MM.1S (cell line): ENCODE measurements around the gene COL11A2.

Experiments
- DNase-seq: peaks from one replicate; pipeline ENCODE4 v3.0.0-alpha.2; 2015
- H2AFZ ChIP-seq: fragments of 300-600 bp; sonication (generic); 2 replicates; pipeline ENCODE4 v1.6.0; 2016; ENCODE audit warnings: antibody characterized with exemption, low read length
- H3F3A ChIP-seq: fragments of 300-600 bp; sonication (generic); 2 replicates; pipeline ENCODE4 v1.6.1; 2016; ENCODE audit warnings: mild to moderate bottlenecking, antibody characterized with exemption, low read length, moderate library complexity, mixed read lengths; ENCODE audit not compliant: insufficient read depth
- H3K27ac ChIP-seq: fragments of 300-600 bp; sonication (generic); 2 replicates; pipeline ENCODE4 v1.5.1; 2016; ENCODE audit warnings: mild to moderate bottlenecking, low read length
- H3K27me3 ChIP-seq: fragments of 300-600 bp; sonication (generic); replicated peaks from 2 replicates; pipeline ENCODE4 v1.6.0; 2016; ENCODE audit warnings: low read length; ENCODE audit not compliant: insufficient read depth
- H3K36me3 ChIP-seq: fragments of 300-600 bp; sonication (generic); replicated peaks from 2 replicates; pipeline ENCODE4 v1.6.1; 2016; ENCODE audit warnings: mild to moderate bottlenecking, low read length, mixed read lengths; ENCODE audit not compliant: insufficient read depth
- H3K4me1 ChIP-seq: fragments of 300-600 bp; sonication (generic); 2 replicates; pipeline ENCODE4 v1.6.1; 2016; ENCODE audit warnings: low read length, mixed read lengths
- H3K4me2 ChIP-seq: fragments of 300-600 bp; sonication (generic); 2 replicates; pipeline ENCODE4 v1.6.0; 2016; ENCODE audit warnings: low read depth, low read length
- H3K4me3 ChIP-seq: fragments of 300-600 bp; sonication (generic); 2 replicates; pipeline ENCODE4 v1.5.1; 2016; ENCODE audit warnings: low read length, mixed read lengths
- H3K79me2 ChIP-seq: fragments of 300-600 bp; sonication (generic); 2 replicates; pipeline ENCODE4 v1.6.1; 2016; ENCODE audit warnings: mixed run types, low read length, mixed read lengths
- H3K9ac ChIP-seq: fragments of 300-600 bp; sonication (generic); 2 replicates; pipeline ENCODE4 v1.6.1; 2016; ENCODE audit warnings: low read length, mixed read lengths
- H3K9me2 ChIP-seq: fragments of 300-600 bp; sonication (generic); replicated peaks from 2 replicates; pipeline ENCODE4 v1.6.1; 2016; ENCODE audit warnings: mild to moderate bottlenecking, low read length, mixed read lengths; ENCODE audit not compliant: insufficient read depth
- H3K9me3 ChIP-seq: fragments of 300-600 bp; sonication (generic); replicated peaks from 2 replicates; pipeline ENCODE4 v1.6.1; 2016; ENCODE audit warnings: mild to moderate bottlenecking, low read length, mixed read lengths; ENCODE audit not compliant: insufficient read depth
- H4K20me1 ChIP-seq: fragments of 300-600 bp; sonication (generic); 2 replicates; pipeline ENCODE4 v1.6.1; 2016; ENCODE audit warnings: mild to moderate bottlenecking, low read length, moderate library complexity, mixed read lengths; ENCODE audit not compliant: insufficient read depth
- EZH2 ChIP-seq: fragments of 300-600 bp; sonication (generic); optimal IDR thresholded peaks from 2 replicates; pipeline ENCODE3; 2017; ENCODE audit warnings: low read depth, mild to moderate bottlenecking, antibody characterized with exemption, low read length, mixed read lengths
- EZH2phosphoT487 ChIP-seq: fragments of 300-600 bp; sonication (generic); IDR thresholded peaks from 2 replicates; pipeline ENCODE4 v1.6.1; 2018; ENCODE audit warnings: antibody characterized with exemption, low read length
- TF ChIP-seq, protein P1 (sequence below): fragments of 300-600 bp; sonication (generic); IDR thresholded peaks from 2 replicates; pipeline ENCODE4 v1.5.1; 2016; ENCODE audit warnings: antibody characterized with exemption, low read length, mixed read lengths

Gene COL11A2

GRCh38 chr6:33171880-33172687 lies 20.2 kb downstream of the COL11A2 start:
- H3F3A ChIP-seq, result no peaks in the 10 kb centered on the region
- H3K9me2 ChIP-seq, result no peaks in the 10 kb centered on the region
- H3K4me3 ChIP-seq, result no peak overlapping the region
- no peaks in the 10 kb centered on the region for H3K79me2 ChIP-seq
- TF ChIP-seq, protein P1, sequence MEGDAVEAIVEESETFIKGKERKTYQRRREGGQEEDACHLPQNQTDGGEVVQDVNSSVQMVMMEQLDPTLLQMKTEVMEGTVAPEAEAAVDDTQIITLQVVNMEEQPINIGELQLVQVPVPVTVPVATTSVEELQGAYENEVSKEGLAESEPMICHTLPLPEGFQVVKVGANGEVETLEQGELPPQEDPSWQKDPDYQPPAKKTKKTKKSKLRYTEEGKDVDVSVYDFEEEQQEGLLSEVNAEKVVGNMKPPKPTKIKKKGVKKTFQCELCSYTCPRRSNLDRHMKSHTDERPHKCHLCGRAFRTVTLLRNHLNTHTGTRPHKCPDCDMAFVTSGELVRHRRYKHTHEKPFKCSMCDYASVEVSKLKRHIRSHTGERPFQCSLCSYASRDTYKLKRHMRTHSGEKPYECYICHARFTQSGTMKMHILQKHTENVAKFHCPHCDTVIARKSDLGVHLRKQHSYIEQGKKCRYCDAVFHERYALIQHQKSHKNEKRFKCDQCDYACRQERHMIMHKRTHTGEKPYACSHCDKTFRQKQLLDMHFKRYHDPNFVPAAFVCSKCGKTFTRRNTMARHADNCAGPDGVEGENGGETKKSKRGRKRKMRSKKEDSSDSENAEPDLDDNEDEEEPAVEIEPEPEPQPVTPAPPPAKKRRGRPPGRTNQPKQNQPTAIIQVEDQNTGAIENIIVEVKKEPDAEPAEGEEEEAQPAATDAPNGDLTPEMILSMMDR, result no peak
- TF ChIP-seq EZH2phosphoT487 (no peak), EZH2 (no peak)
- H3K9ac ChIP-seq, result no peak overlapping the region
- H3K4me1 ChIP-seq, result no peaks in the 10 kb centered on the region
- no peaks in the 10 kb centered on the region for H3K9me3 ChIP-seq
- H2AFZ ChIP-seq, result no peak overlapping the region
- no peaks in the 10 kb centered on the region for H3K36me3 ChIP-seq
- no peaks in the 10 kb centered on the region for H4K20me1 ChIP-seq
- DNase-seq, result no peak
- H3K4me2 ChIP-seq, result no peak overlapping the region
- no peak overlapping the region for H3K27ac ChIP-seq
- H3K27me3 ChIP-seq, result peaks cover 37% of the 10 kb centered on the region

GRCh38 chr6:33171016-33171879 lies 21.0 kb downstream of the COL11A2 start:
- no peak overlapping the region for H3K9ac ChIP-seq
- H3F3A ChIP-seq, result no peaks in the 10 kb centered on the region
- no peaks in the 10 kb centered on the region for H3K4me1 ChIP-seq
- H3K4me3 ChIP-seq, result no peak overlapping the region
- H2AFZ ChIP-seq, result no peak overlapping the region
- TF ChIP-seq EZH2 (no peak), EZH2phosphoT487 (no peak)
- TF ChIP-seq, protein P1, result no peak
- no peaks in the 10 kb centered on the region for H3K9me2 ChIP-seq
- H4K20me1 ChIP-seq, result no peaks in the 10 kb centered on the region
- H3K4me2 ChIP-seq, result no peak overlapping the region
- no peaks in the 10 kb centered on the region for H3K36me3 ChIP-seq
- H3K27me3 ChIP-seq, result peaks cover 31% of the 10 kb centered on the region
- no peak for DNase-seq
- H3K79me2 ChIP-seq, result no peaks in the 10 kb centered on the region
- no peaks in the 10 kb centered on the region for H3K9me3 ChIP-seq
- no peak overlapping the region for H3K27ac ChIP-seq

- Histone ChIP-seq H3K27me3 (peaks cover 31% of the 10 kb centered on the region), H3K4me2 (no peak overlapping the region), H3K9me3 (no peaks in the 10 kb centered on the region), H3F3A (no peaks in the 10 kb centered on the region), H3K9ac (no peak overlapping the region), H3K4me1 (no peaks in the 10 kb centered on the region), H3K4me3 (no peak overlapping the region), H3K9me2 (no peaks in the 10 kb centered on the region), H2AFZ (no peak overlapping the region), H3K27ac (no peak overlapping the region), H3K36me3 (no peaks in the 10 kb centered on the region), H3K79me2 (no peaks in the 10 kb centered on the region), H4K20me1 (no peaks in the 10 kb centered on the region)
- no peak for DNase-seq
- TF ChIP-seq EZH2 (no peak), EZH2phosphoT487 (no peak)
- TF ChIP-seq, protein P1, result no peak
Observed at GRCh38 chr6:33170176-33171015, 21.9 kb downstream of the COL11A2 start.
